C4-2B (cell line): ENCODE measurements around the gene CHSY3.

Source experiments
- ZFX ChIP-seq: fragments of 450-650 bp; IDR thresholded peaks from 2 replicates; pipeline ENCODE4 v1.6.1; 2017
- TF ChIP-seq, protein P1 (sequence below): fragments of 450-650 bp; conservative IDR thresholded peaks from 2 replicates; pipeline ENCODE4 v1.5.1; 2017; ENCODE audit warnings: mild to moderate bottlenecking

- TF ChIP-seq, protein P1, sequence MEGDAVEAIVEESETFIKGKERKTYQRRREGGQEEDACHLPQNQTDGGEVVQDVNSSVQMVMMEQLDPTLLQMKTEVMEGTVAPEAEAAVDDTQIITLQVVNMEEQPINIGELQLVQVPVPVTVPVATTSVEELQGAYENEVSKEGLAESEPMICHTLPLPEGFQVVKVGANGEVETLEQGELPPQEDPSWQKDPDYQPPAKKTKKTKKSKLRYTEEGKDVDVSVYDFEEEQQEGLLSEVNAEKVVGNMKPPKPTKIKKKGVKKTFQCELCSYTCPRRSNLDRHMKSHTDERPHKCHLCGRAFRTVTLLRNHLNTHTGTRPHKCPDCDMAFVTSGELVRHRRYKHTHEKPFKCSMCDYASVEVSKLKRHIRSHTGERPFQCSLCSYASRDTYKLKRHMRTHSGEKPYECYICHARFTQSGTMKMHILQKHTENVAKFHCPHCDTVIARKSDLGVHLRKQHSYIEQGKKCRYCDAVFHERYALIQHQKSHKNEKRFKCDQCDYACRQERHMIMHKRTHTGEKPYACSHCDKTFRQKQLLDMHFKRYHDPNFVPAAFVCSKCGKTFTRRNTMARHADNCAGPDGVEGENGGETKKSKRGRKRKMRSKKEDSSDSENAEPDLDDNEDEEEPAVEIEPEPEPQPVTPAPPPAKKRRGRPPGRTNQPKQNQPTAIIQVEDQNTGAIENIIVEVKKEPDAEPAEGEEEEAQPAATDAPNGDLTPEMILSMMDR: no peak
- TF ChIP-seq ZFX: no peak
Observed at GRCh38 chr5:130066644-130067043, 162.4 kb downstream of the CHSY3 start.
